GM19328 (cell line): Measurements from ENCODE around the gene ARHGAP42.

Source experiments
- ATAC-seq: cut with Tn5 transposase; IDR thresholded peaks from one replicate; pipeline ENCODE4 v1.9.1; 2021; ENCODE audit warnings: mild to moderate bottlenecking, moderate library complexity; ENCODE audit not compliant: unreplicated experiment

The ARHGAP42 gene

GRCh38 chr11:100902454-100903141, 215.5 kb downstream of the ARHGAP42 start:
- ATAC-seq, result no peak

GRCh38 chr11:100903284-100903683, 216.2 kb downstream of the ARHGAP42 start:
- no peak for ATAC-seq

GRCh38 chr11:100905684-100906083, 218.6 kb downstream of the ARHGAP42 start:
- no peak for ATAC-seq

- ATAC-seq, result peak; percentile 40
Measured at GRCh38 chr11:100908746-100909145, 221.7 kb downstream of the ARHGAP42 start.

- peak; percentile 90 for ATAC-seq
Measured at GRCh38 chr11:100910808-100911207, 223.7 kb downstream of the ARHGAP42 start.

- ATAC-seq, result no peak
Measured at GRCh38 chr11:100914415-100915110, 227.5 kb downstream of the ARHGAP42 start.

GRCh38 chr11:100918551-100919500, 231.7 kb downstream of the ARHGAP42 start:
- no peak for ATAC-seq

- no peak for ATAC-seq
Measured at GRCh38 chr11:100920593-100920992, 233.5 kb downstream of the ARHGAP42 start.

GRCh38 chr11:100922121-100922520, 235.0 kb downstream of the ARHGAP42 start:
- no peak for ATAC-seq

GRCh38 chr11:100923555-100923954, 236.5 kb downstream of the ARHGAP42 start:
- no peak for ATAC-seq

GRCh38 chr11:100925935-100926334, 238.8 kb downstream of the ARHGAP42 start:
- ATAC-seq, result peak; percentile 81

GRCh38 chr11:100927579-100927978, 240.5 kb downstream of the ARHGAP42 start:
- no peak for ATAC-seq

- no peak for ATAC-seq
Measured at GRCh38 chr11:100928426-100928825, 241.3 kb downstream of the ARHGAP42 start.

GRCh38 chr11:100929377-100929776, 242.3 kb downstream of the ARHGAP42 start:
- peak; percentile 42 for ATAC-seq

- no peak for ATAC-seq
Measured at GRCh38 chr11:100930185-100930778, 243.2 kb downstream of the ARHGAP42 start.

GRCh38 chr11:100932474-100933100, 245.5 kb downstream of the ARHGAP42 start:
- no peak for ATAC-seq

GRCh38 chr11:100936781-100937180, 249.7 kb downstream of the ARHGAP42 start:
- no peak for ATAC-seq

GRCh38 chr11:100939571-100939970, 252.5 kb downstream of the ARHGAP42 start:
- ATAC-seq, result no peak

GRCh38 chr11:100940111-100940510, 253.0 kb downstream of the ARHGAP42 start:
- ATAC-seq, result no peak

- no peak for ATAC-seq
Measured at GRCh38 chr11:100941033-100941432, 253.9 kb downstream of the ARHGAP42 start.
